ENCODE results near the gene SLC9A1.
A peak's percentile ranks its signal among the peaks of the same experiment; 100 is the strongest.
"Not testable (repeated sequence)": the region's sequence is repeated elsewhere in the genome, so short reads cannot be mapped to it uniquely, and the experiment has no call there.

SLC9A1 gene

GRCh38 chr1:27132624-27133023, 22.3 kb downstream of the SLC9A1 start:
- no peak for DNase-seq (ENCODE audit: low read depth in 2 of 2)

GRCh38 chr1:27132147-27132546, 22.8 kb downstream of the SLC9A1 start:
- DNase-seq (ENCODE audit: low read depth in 2 of 2), result no peak

- no peak for DNase-seq (ENCODE audit: low read depth in 2 of 2)
Observed at GRCh38 chr1:27130798-27131197, 24.1 kb downstream of the SLC9A1 start.

GRCh38 chr1:27129225-27129624, 25.7 kb downstream of the SLC9A1 start:
- DNase-seq (ENCODE audit: low read depth in 2 of 2), result no peak

GRCh38 chr1:27127419-27127818, 27.5 kb downstream of the SLC9A1 start:
- no peak for DNase-seq (ENCODE audit: low read depth in 2 of 2)

GRCh38 chr1:27126391-27126790, 28.5 kb downstream of the SLC9A1 start:
- no peak for DNase-seq (ENCODE audit: low read depth in 2 of 2)

- not testable (repeated sequence) for DNase-seq (ENCODE audit: low read depth in 2 of 2)
Observed at GRCh38 chr1:27125125-27125524, 29.8 kb downstream of the SLC9A1 start.

GRCh38 chr1:27124405-27124804, 30.5 kb downstream of the SLC9A1 start:
- DNase-seq (ENCODE audit: low read depth in 2 of 2), result no peak

- DNase-seq (ENCODE audit: low read depth in 2 of 2), result no peak
Observed at GRCh38 chr1:27122652-27123051, 32.3 kb downstream of the SLC9A1 start.

- no peak for DNase-seq (ENCODE audit: low read depth in 2 of 2)
Observed at GRCh38 chr1:27120854-27121253, 34.1 kb downstream of the SLC9A1 start.

GRCh38 chr1:27118440-27118689, 36.6 kb downstream of the SLC9A1 start:
- no peak for DNase-seq (ENCODE audit: low read depth in 2 of 2)

GRCh38 chr1:27117733-27118439, 37.0 kb downstream of the SLC9A1 start:
- no peak for DNase-seq (ENCODE audit: low read depth in 2 of 2)

- DNase-seq (ENCODE audit: low read depth in 2 of 2), result no peak
Observed at GRCh38 chr1:27116697-27117096, 38.2 kb downstream of the SLC9A1 start.

GRCh38 chr1:27116232-27116631, 38.7 kb downstream of the SLC9A1 start:
- no peak for DNase-seq (ENCODE audit: low read depth in 2 of 2)

GRCh38 chr1:27114546-27114945, 40.4 kb downstream of the SLC9A1 start:
- DNase-seq (ENCODE audit: low read depth in 2 of 2), result no peak

- no peak for DNase-seq (ENCODE audit: low read depth in 2 of 2)
Observed at GRCh38 chr1:27113861-27114260, 41.1 kb downstream of the SLC9A1 start.

- DNase-seq (ENCODE audit: low read depth in 2 of 2), result peak; percentile 95
Observed at GRCh38 chr1:27111626-27112573, 43.0 kb downstream of the SLC9A1 start.

GRCh38 chr1:27109103-27109822, 45.7 kb downstream of the SLC9A1 start:
- no peak for DNase-seq (ENCODE audit: low read depth in 2 of 2)

- no peak for DNase-seq (ENCODE audit: low read depth in 2 of 2)
Observed at GRCh38 chr1:27108588-27108987, 46.3 kb downstream of the SLC9A1 start.

GRCh38 chr1:27106561-27107323, 48.2 kb downstream of the SLC9A1 start:
- DNase-seq (ENCODE audit: low read depth in 2 of 2), result no peak

GRCh38 chr1:27105018-27105417, 49.9 kb downstream of the SLC9A1 start:
- DNase-seq (ENCODE audit: low read depth in 2 of 2), result no peak

- no peak for DNase-seq (ENCODE audit: low read depth in 2 of 2)
Observed at GRCh38 chr1:27103498-27103897, 51.4 kb downstream of the SLC9A1 start.

Measured in fibroblast of skin of left biceps (primary cell).